Measurements from ENCODE around the gene PARPBP.
"Not testable (repeated sequence)": the region's sequence is repeated elsewhere in the genome, so short reads cannot be mapped to it uniquely, and the experiment has no call there.

Gene PARPBP

GRCh38 chr12:102119674-102120563 is at the start of gene PARPBP, which contains the start of gene NUP37:
Gene PARPBP (plus strand): TSS chr12:102120183. CDS start chr12:102123889, 3,706 bp downstream.
Gene NUP37 (minus strand): TSS chr12:102120114. CDS start chr12:102118518, 1,596 bp downstream.
- peak within 1 kb of the TSS; percentile 91 for H3K27ac Mint-ChIP-seq
- DNase-seq (peak; percentile 91), ATAC-seq (peak; percentile 95)
- H3K36me3 Mint-ChIP-seq (ENCODE audit: low read depth): peaks cover 34% of the 10 kb centered on the region
- H3K9me3 Mint-ChIP-seq: no peaks in the 10 kb centered on the region
- H3K4me1 Mint-ChIP-seq: peaks cover 25% of the 10 kb centered on the region
- no peaks in the 10 kb centered on the region for H3K27me3 Mint-ChIP-seq
- peak within 1 kb of the TSS; percentile 95 for H3K4me3 Mint-ChIP-seq

- H3K4me3 Mint-ChIP-seq, H3K9me3 Mint-ChIP-seq, H3K27ac Mint-ChIP-seq, H3K4me1 Mint-ChIP-seq, ATAC-seq, H3K27me3 Mint-ChIP-seq, DNase-seq: not testable (repeated sequence)
- peaks cover 32% of the 10 kb centered on the region for H3K36me3 Mint-ChIP-seq (ENCODE audit: low read depth)
These were observed 47.9 kb upstream of the PARPBP start for GRCh38 chr12:102072092-102072491.

GRCh38 chr12:102080842-102081241 is 39.1 kb upstream of the PARPBP start:
- ATAC-seq: no peak
- Mint-ChIP-seq H3K36me3 (ENCODE audit: low read depth) (peaks cover 35% of the 10 kb centered on the region), H3K27ac (no peak overlapping the region), H3K4me1 (no peaks in the 10 kb centered on the region), H3K4me3 (no peak overlapping the region), H3K9me3 (no peaks in the 10 kb centered on the region), H3K27me3 (no peaks in the 10 kb centered on the region)
- no peak for DNase-seq

GRCh38 chr12:102089228-102089835 is 30.7 kb upstream of the PARPBP start:
- H3K9me3 Mint-ChIP-seq, H3K27me3 Mint-ChIP-seq, H3K4me1 Mint-ChIP-seq, H3K4me3 Mint-ChIP-seq, ATAC-seq, H3K27ac Mint-ChIP-seq, DNase-seq: not testable (repeated sequence)
- peaks cover 32% of the 10 kb centered on the region for H3K36me3 Mint-ChIP-seq (ENCODE audit: low read depth)

- Mint-ChIP-seq H3K27ac (no peak overlapping the region), H3K36me3 (ENCODE audit: low read depth) (peaks cover 31% of the 10 kb centered on the region), H3K27me3 (no peaks in the 10 kb centered on the region), H3K4me1 (no peaks in the 10 kb centered on the region), H3K4me3 (no peak overlapping the region), H3K9me3 (no peaks in the 10 kb centered on the region)
- DNase-seq (no peak), ATAC-seq (no peak)
These were observed 26.7 kb upstream of the PARPBP start for GRCh38 chr12:102093319-102093718.

GRCh38 chr12:102095677-102096263 is 24.2 kb upstream of the PARPBP start:
- H3K36me3 Mint-ChIP-seq (ENCODE audit: low read depth): peaks cover 37% of the 10 kb centered on the region
- no peak for DNase-seq
- ATAC-seq: peak; percentile 46
- no peaks in the 10 kb centered on the region for H3K9me3 Mint-ChIP-seq
- no peak overlapping the region for H3K4me3 Mint-ChIP-seq
- H3K27me3 Mint-ChIP-seq: no peaks in the 10 kb centered on the region
- H3K4me1 Mint-ChIP-seq: no peaks in the 10 kb centered on the region
- H3K27ac Mint-ChIP-seq: no peak overlapping the region

- Mint-ChIP-seq H3K27me3 (no peaks in the 10 kb centered on the region), H3K4me3 (no peak overlapping the region), H3K27ac (no peak overlapping the region), H3K4me1 (no peaks in the 10 kb centered on the region), H3K36me3 (ENCODE audit: low read depth) (peaks cover 38% of the 10 kb centered on the region), H3K9me3 (no peaks in the 10 kb centered on the region)
- DNase-seq: no peak
- ATAC-seq: no peak
These were observed 23.1 kb upstream of the PARPBP start for GRCh38 chr12:102096855-102097254.

- peaks cover 81% of the 10 kb centered on the region for H3K36me3 Mint-ChIP-seq (ENCODE audit: low read depth)
These were observed 13.1 kb upstream of the PARPBP start for GRCh38 chr12:102106905-102107304.

GRCh38 chr12:102107970-102108369 is 12.0 kb upstream of the PARPBP start:
- Mint-ChIP-seq H3K27ac (no peak overlapping the region), H3K4me1 (peaks cover 2% of the 10 kb centered on the region), H3K27me3 (no peaks in the 10 kb centered on the region), H3K4me3 (no peak overlapping the region), H3K36me3 (ENCODE audit: low read depth) (peaks cover 82% of the 10 kb centered on the region), H3K9me3 (peaks cover 11% of the 10 kb centered on the region)
- DNase-seq: no peak
- no peak for ATAC-seq

More at GRCh38 chr12:102106905-102107304, 13.1 kb upstream of the PARPBP start:
- no peak overlapping the region for H3K27ac Mint-ChIP-seq
- H3K4me3 Mint-ChIP-seq: no peak overlapping the region
- peaks cover 2% of the 10 kb centered on the region for H3K4me1 Mint-ChIP-seq
- peaks cover 11% of the 10 kb centered on the region for H3K9me3 Mint-ChIP-seq
- no peaks in the 10 kb centered on the region for H3K27me3 Mint-ChIP-seq
- ATAC-seq (no peak), DNase-seq (no peak)

- no peaks in the 10 kb centered on the region for H3K27me3 Mint-ChIP-seq
- peaks cover 5% of the 10 kb centered on the region for H3K4me1 Mint-ChIP-seq
- DNase-seq: no peak
- H3K36me3 Mint-ChIP-seq (ENCODE audit: low read depth): peaks cover 64% of the 10 kb centered on the region
- ATAC-seq: no peak
- H3K9me3 Mint-ChIP-seq: peaks cover 11% of the 10 kb centered on the region
- H3K4me3 Mint-ChIP-seq: no peak overlapping the region
- no peak overlapping the region for H3K27ac Mint-ChIP-seq
These were observed 9.2 kb upstream of the PARPBP start for GRCh38 chr12:102110782-102111181.

- Mint-ChIP-seq H3K4me1 (peaks cover 11% of the 10 kb centered on the region), H3K36me3 (ENCODE audit: low read depth) (peaks cover 55% of the 10 kb centered on the region), H3K27me3 (no peaks in the 10 kb centered on the region), H3K9me3 (no peaks in the 10 kb centered on the region), H3K27ac (no peak overlapping the region), H3K4me3 (no peak overlapping the region)
- DNase-seq (no peak), ATAC-seq (no peak)
These were observed 5.8 kb upstream of the PARPBP start for GRCh38 chr12:102114212-102114611.

- H3K36me3 Mint-ChIP-seq (ENCODE audit: low read depth): peaks cover 41% of the 10 kb centered on the region
- no peak overlapping the region for H3K27ac Mint-ChIP-seq
- ATAC-seq: no peak
- H3K9me3 Mint-ChIP-seq: no peaks in the 10 kb centered on the region
- H3K4me1 Mint-ChIP-seq: peaks cover 21% of the 10 kb centered on the region
- H3K27me3 Mint-ChIP-seq: no peaks in the 10 kb centered on the region
- H3K4me3 Mint-ChIP-seq: no peak overlapping the region
- DNase-seq: no peak
These were observed 3.6 kb upstream of the PARPBP start for GRCh38 chr12:102116392-102116791.

- peak overlapping the region; percentile 68 for H3K27ac Mint-ChIP-seq
- H3K9me3 Mint-ChIP-seq: no peaks in the 10 kb centered on the region
- peaks cover 28% of the 10 kb centered on the region for H3K4me1 Mint-ChIP-seq
- peak overlapping the region; percentile 95 for H3K4me3 Mint-ChIP-seq
- H3K36me3 Mint-ChIP-seq (ENCODE audit: low read depth): peaks cover 30% of the 10 kb centered on the region
- ATAC-seq (no peak), DNase-seq (no peak)
- H3K27me3 Mint-ChIP-seq: no peaks in the 10 kb centered on the region
These were observed 1.1 kb upstream of the PARPBP start for GRCh38 chr12:102118874-102119273.

GRCh38 chr12:102120564-102120873 is 536 bp downstream of the PARPBP start:
- Mint-ChIP-seq H3K27ac (peak overlapping the region; percentile 91), H3K27me3 (no peaks in the 10 kb centered on the region), H3K4me3 (peak overlapping the region; percentile 95), H3K4me1 (peaks cover 25% of the 10 kb centered on the region), H3K36me3 (ENCODE audit: low read depth) (peaks cover 33% of the 10 kb centered on the region), H3K9me3 (no peaks in the 10 kb centered on the region)
- ATAC-seq (no peak), DNase-seq (no peak)

GRCh38 chr12:102120886-102121285 is 903 bp downstream of the PARPBP start:
- peaks cover 25% of the 10 kb centered on the region for H3K4me1 Mint-ChIP-seq
- peak overlapping the region; percentile 91 for H3K27ac Mint-ChIP-seq
- no peaks in the 10 kb centered on the region for H3K27me3 Mint-ChIP-seq
- no peaks in the 10 kb centered on the region for H3K9me3 Mint-ChIP-seq
- H3K36me3 Mint-ChIP-seq (ENCODE audit: low read depth): peaks cover 31% of the 10 kb centered on the region
- peak overlapping the region; percentile 95 for H3K4me3 Mint-ChIP-seq
- peak; percentile 8 for DNase-seq
- no peak for ATAC-seq
